Forelimb muscle (tissue), 1 donor: ENCODE results near the gene PPP1R3G. TPM values are rescaled to one million over a fixed set of nuclear protein-coding genes. Genes with fewer than 3 reads are reported as not detected.

Source experiments
- polyA plus RNA-seq: library from polyadenylated mRNA; unstranded; fragments of 120-200 nt; gene quantifications from one replicate; pipeline ENCODE4 v1.2.1, GENCODE V29; 2013; ENCODE audit not compliant: insufficient read length

Gene PPP1R3G
- polyA plus RNA-seq, 1 donor, result 1.5 TPM

Other genes with a start within 250 kb of the PPP1R3G start
- 12.5 TPM for gene RPP40, start 81.3 kb upstream of the PPP1R3G start, polyA plus RNA-seq
- 20.4 TPM for gene LYRM4, start 175.6 kb downstream of the PPP1R3G start, polyA plus RNA-seq
- 10.3 TPM for gene FARS2, start 176.2 kb downstream of the PPP1R3G start, polyA plus RNA-seq